Testis (tissue), 2 donors: Measurements from ENCODE around the gene SORL1-AS1.

ENCODE experiments used
- DNase-seq: peaks from one replicate; pipeline ENCODE4 v3.0.0-alpha.2; 2019
- H3K27ac ChIP-seq, 2 donors: fragments of 200-600 bp; sonication (generic); one replicate each; pipeline ENCODE4 v1.5.1; 2019
- H3K27me3 ChIP-seq: fragments of 200-600 bp; sonication (generic); one replicate; pipeline ENCODE4 v1.5.1; 2019
- H3K36me3 ChIP-seq: fragments of 200-600 bp; sonication (generic); one replicate; pipeline ENCODE4 v1.5.1; 2017; ENCODE audit warnings: low read depth; ENCODE audit errors: missing control alignments
- H3K4me1 ChIP-seq: fragments of 200-600 bp; sonication (generic); one replicate; pipeline ENCODE4 v1.5.1; 2019
- H3K4me3 ChIP-seq, 2 donors: fragments of 200-600 bp; sonication (generic); one replicate each; pipeline ENCODE4 v1.5.1; 2017 to 2019
- H3K9me3 ChIP-seq: fragments of 200-600 bp; sonication (generic); one replicate; pipeline ENCODE4 v1.5.1; 2017
- CTCF ChIP-seq, 3 experiments: fragments of 450-650 bp in 2 of 3; fragments of 200-600 bp in 1 of 3; sonication (generic) in 1 of 3; IDR thresholded peaks; one replicate each; pipeline ENCODE4 v1.5.1; 2016 to 2019; ENCODE audit warnings: antibody characterized with exemption in 3 of 3, mild to moderate bottlenecking in 2 of 3, moderate library complexity in 1 of 3
- POLR2A ChIP-seq: fragments of 450-650 bp; IDR thresholded peaks from one replicate; pipeline ENCODE4 v1.6.1; 2017; ENCODE audit warnings: antibody characterized with exemption, mild to moderate bottlenecking, moderate library complexity
- WGBS, 2 donors: methylation state at CpG; one replicate each; pipeline ENCODE4 v1.1.5; 2018; 5-methylcytosine and 5-hydroxymethylcytosine counted together
- intact Hi-C: fragments of 100-400 bp; cut with DNase I; formaldehyde crosslinking; loops from one replicate; pipeline ENCODE4 v1.15.1; 2023; ENCODE audit warnings: low total_unique reads

Gene SORL1-AS1

GRCh38 chr11:121437018-121437685 lies 15.6 kb downstream of the SORL1-AS1 start:
- Histone ChIP-seq H3K27me3 (no peaks in the 10 kb centered on the region), H3K36me3 (no peaks in the 10 kb centered on the region), H3K27ac (no peak overlapping the region), H3K4me1 (no peaks in the 10 kb centered on the region), H3K4me3 (no peak overlapping the region), H3K9me3 (no peaks in the 10 kb centered on the region)
- intact Hi-C loops = loop anchor here (10.0 kb wide), 1 partner anchor 102 kb away; no protein-coding TSS in a partner anchor
- no peak for DNase-seq
- no peak for TF ChIP-seq CTCF (IDR thresholded peaks at IDR 0.05)

DNA sequence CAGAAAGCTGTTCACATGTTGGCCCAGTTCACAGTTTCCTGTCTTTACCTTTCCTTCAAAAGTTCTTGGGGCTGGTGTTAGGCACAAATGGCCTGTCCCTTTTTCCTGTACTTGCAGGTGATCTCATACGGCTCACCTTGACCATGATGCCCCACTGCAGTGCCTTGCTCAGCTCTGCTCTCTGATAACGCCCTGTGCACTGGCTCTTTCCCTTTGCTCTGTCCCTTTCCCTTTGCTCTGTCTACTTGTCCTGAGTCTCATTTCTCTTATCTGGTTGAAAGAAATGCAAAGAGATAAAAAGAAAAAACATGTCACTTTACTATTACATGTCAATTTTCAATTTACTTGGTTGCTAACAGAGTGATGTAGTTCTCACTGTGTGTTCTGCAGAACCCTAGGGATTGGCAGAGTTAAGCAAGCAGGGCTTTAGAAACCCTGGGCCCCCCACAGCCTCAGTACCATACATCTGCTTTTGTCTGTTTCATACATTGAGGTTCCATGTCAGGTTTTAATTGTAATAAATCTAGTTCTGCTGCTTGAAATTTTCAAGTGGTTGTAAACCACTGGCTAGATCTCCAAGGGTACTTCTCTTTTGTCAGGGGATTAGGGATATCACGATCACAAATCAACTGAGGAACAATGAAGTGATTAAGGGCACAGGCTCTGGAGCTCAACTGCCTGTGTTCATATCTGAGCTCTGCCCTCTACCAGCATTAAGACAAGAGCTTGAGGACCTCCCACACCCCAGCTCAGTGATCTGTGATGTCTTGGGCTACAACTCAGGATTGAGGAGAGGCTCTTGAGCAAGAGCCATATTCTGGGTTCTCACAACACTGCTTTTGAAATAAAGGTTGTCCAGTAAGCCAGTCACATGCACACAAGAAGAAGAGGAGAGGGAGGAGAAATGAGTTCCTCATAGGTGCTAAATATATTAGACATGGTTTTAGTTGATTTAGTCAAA lies 16.9 kb downstream of the SORL1-AS1 start:
- WGBS, 2 donors = 85 to 96% methylated on average over 3 of the region's 3 CpGs
- H3K27ac ChIP-seq = no peak overlapping the region
- no peaks in the 10 kb centered on the region for H3K36me3 ChIP-seq
- H3K27me3 ChIP-seq = no peaks in the 10 kb centered on the region
- no peak for TF ChIP-seq CTCF (IDR thresholded peaks at IDR 0.05)
- TF ChIP-seq POLR2A = no peak
- intact Hi-C loops = loop anchor here (10.0 kb wide), 1 partner anchor 101 kb away; no protein-coding TSS in a partner anchor
- H3K4me1 ChIP-seq = no peaks in the 10 kb centered on the region
- no peak for DNase-seq
- no peak overlapping the region for H3K4me3 ChIP-seq
- H3K9me3 ChIP-seq = no peaks in the 10 kb centered on the region

DNA sequence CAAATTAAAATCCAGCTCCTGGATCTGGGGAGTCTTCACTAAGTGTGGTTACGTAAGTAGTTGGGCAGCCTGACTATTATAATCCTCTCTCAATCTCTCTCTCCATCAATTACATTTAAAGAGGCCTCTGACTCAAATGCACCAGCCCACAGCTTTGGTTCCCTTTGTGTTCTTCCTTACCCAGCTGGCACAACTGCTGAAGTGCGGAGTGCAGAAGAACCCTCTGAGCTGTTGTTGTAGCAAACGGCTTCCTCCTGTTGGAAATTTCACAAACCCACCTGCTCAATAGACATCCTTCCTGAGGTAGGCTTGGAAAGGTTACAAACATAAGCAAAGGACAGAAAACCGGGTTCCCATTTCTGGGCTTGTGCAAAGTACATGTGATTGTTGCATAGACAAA lies 17.6 kb downstream of the SORL1-AS1 start:
- Histone ChIP-seq H3K36me3 (no peaks in the 10 kb centered on the region), H3K4me1 (no peaks in the 10 kb centered on the region), H3K4me3 (no peak overlapping the region), H3K27ac (no peak overlapping the region), H3K9me3 (no peaks in the 10 kb centered on the region), H3K27me3 (no peaks in the 10 kb centered on the region)
- TF ChIP-seq POLR2A = no peak
- no peak for TF ChIP-seq CTCF (IDR thresholded peaks at IDR 0.05)
- no peak for DNase-seq
- intact Hi-C loops = loop anchor here (10.0 kb wide), 1 partner anchor 100 kb away; no protein-coding TSS in a partner anchor
- 71% methylated on average over 4 of the region's 4 CpGs for WGBS, 2 donors

GRCh38 chr11:121431820-121432526 lies 20.8 kb downstream of the SORL1-AS1 start:
- 53 to 69% methylated on average over 4 of the region's 4 CpGs for WGBS, 2 donors
- no peak overlapping the region for H3K4me3 ChIP-seq
- no peaks in the 10 kb centered on the region for H3K9me3 ChIP-seq
- no peak overlapping the region for H3K27ac ChIP-seq
- DNase-seq = no peak
- intact Hi-C loops = loop anchor here (10.0 kb wide), 1 partner anchor 97 kb away; no protein-coding TSS in a partner anchor
- no peaks in the 10 kb centered on the region for H3K36me3 ChIP-seq
- peaks cover under 1% of the 10 kb centered on the region for H3K4me1 ChIP-seq
- H3K27me3 ChIP-seq = no peaks in the 10 kb centered on the region
- TF ChIP-seq CTCF (IDR thresholded peaks at IDR 0.05) = no peak
- TF ChIP-seq POLR2A = no peak
